Loucy (cell line): ENCODE results near the gene KIF24.
A peak's percentile ranks its signal among the peaks of the same experiment; 100 is the strongest.

Experiments
- H2AFZ ChIP-seq: fragments of 200-600 bp; sonication (generic); 2 replicates; pipeline ENCODE4 v1.6.0; 2016; ENCODE audit warnings: antibody characterized with exemption, mild to moderate bottlenecking, low read length, moderate library complexity
- H3F3A ChIP-seq: fragments of 200-600 bp; 2 replicates; pipeline ENCODE4 v1.6.0; 2016; ENCODE audit warnings: antibody characterized with exemption, low read depth, mild to moderate bottlenecking
- H3K27me3 ChIP-seq: fragments of 200-600 bp; sonication (generic); 2 replicates; pipeline ENCODE4 v1.6.1; 2014; ENCODE audit warnings: low read length, mild to moderate bottlenecking; ENCODE audit not compliant: insufficient read depth, poor library complexity, severe bottlenecking
- H3K36me3 ChIP-seq: fragments of 200-600 bp; sonication (generic); 2 replicates; pipeline ENCODE4 v1.6.1; 2016; ENCODE audit warnings: low read length; ENCODE audit not compliant: insufficient read depth
- H3K4me1 ChIP-seq: fragments of 200-600 bp; sonication (generic); 2 replicates; pipeline ENCODE4 v1.5.1; 2014; ENCODE audit warnings: low read length, mild to moderate bottlenecking; ENCODE audit not compliant: insufficient read depth, poor library complexity, severe bottlenecking
- H3K4me2 ChIP-seq: fragments of 200-600 bp; sonication (generic); 2 replicates; pipeline ENCODE4 v1.6.0; 2014; ENCODE audit warnings: antibody characterized with exemption, low read length, low read depth, mild to moderate bottlenecking; ENCODE audit not compliant: poor library complexity, severe bottlenecking
- H3K4me3 ChIP-seq: fragments of 200-600 bp; sonication (generic); 2 replicates; pipeline ENCODE4 v1.5.1; 2014; ENCODE audit warnings: low read length, mild to moderate bottlenecking, mixed read lengths; ENCODE audit not compliant: poor library complexity, severe bottlenecking
- H3K79me2 ChIP-seq: fragments of 200-600 bp; sonication (generic); 2 replicates; pipeline ENCODE4 v1.6.1; 2014; ENCODE audit warnings: low read length; ENCODE audit not compliant: insufficient read depth
- H3K9ac ChIP-seq: fragments of 200-600 bp; sonication (generic); 2 replicates; pipeline ENCODE4 v1.6.0; 2014; ENCODE audit warnings: mild to moderate bottlenecking, low read depth, low read length, moderate library complexity; ENCODE audit not compliant: poor library complexity, severe bottlenecking
- H3K9me2 ChIP-seq: fragments of 200-600 bp; sonication (generic); replicated peaks from 2 replicates; pipeline ENCODE4 v1.6.1; 2016; ENCODE audit warnings: low read depth, low read length, mixed read lengths
- H3K9me3 ChIP-seq: fragments of 200-600 bp; sonication (generic); 2 replicates; pipeline ENCODE4 v1.6.1; 2014; ENCODE audit warnings: mild to moderate bottlenecking, antibody characterized with exemption, low read length, low read depth; ENCODE audit not compliant: insufficient read depth
- H4K20me1 ChIP-seq: fragments of 200-600 bp; sonication (generic); 2 replicates; pipeline ENCODE4 v1.6.0; 2014; ENCODE audit warnings: antibody characterized with exemption, low read length, mild to moderate bottlenecking; ENCODE audit not compliant: insufficient read depth, poor library complexity, severe bottlenecking
- EZH2phosphoT487 ChIP-seq: fragments of 200-600 bp; IDR thresholded peaks from 2 replicates; pipeline ENCODE4 v1.6.1; 2018; ENCODE audit warnings: antibody characterized with exemption, mild to moderate bottlenecking, moderate library complexity, borderline replicate concordance
- TF ChIP-seq, protein P1 (sequence below): fragments of 200-600 bp; sonication (generic); conservative IDR thresholded peaks from 2 replicates; pipeline ENCODE4 v1.5.1; 2014; ENCODE audit warnings: mild to moderate bottlenecking, antibody characterized with exemption, low read length

The KIF24 gene

GRCh38 chr9:34328987-34329832 is at the start of gene KIF24, which contains the start of gene NUDT2:
Gene KIF24, minus strand, starts transcription at chr9:34329268. Its CDS starts 17,922 bp downstream, at chr9:34311346.
Gene NUDT2, plus strand, starts transcription at chr9:34329569. Its CDS starts 9,471 bp downstream, at chr9:34339040.
- H3F3A ChIP-seq = no peaks in the 10 kb centered on the region
- peak within 1 kb of the TSS; percentile 88 for H3K4me2 ChIP-seq
- H3K27me3 ChIP-seq = no peaks in the 10 kb centered on the region
- peak within 1 kb of the TSS; percentile 99 for H3K9ac ChIP-seq
- H3K9me2 ChIP-seq = no peaks in the 10 kb centered on the region
- H3K4me1 ChIP-seq = peaks cover 24% of the 10 kb centered on the region
- H3K4me3 ChIP-seq = peak within 1 kb of the TSS; percentile 98
- no peak for TF ChIP-seq EZH2phosphoT487
- TF ChIP-seq, protein P1, sequence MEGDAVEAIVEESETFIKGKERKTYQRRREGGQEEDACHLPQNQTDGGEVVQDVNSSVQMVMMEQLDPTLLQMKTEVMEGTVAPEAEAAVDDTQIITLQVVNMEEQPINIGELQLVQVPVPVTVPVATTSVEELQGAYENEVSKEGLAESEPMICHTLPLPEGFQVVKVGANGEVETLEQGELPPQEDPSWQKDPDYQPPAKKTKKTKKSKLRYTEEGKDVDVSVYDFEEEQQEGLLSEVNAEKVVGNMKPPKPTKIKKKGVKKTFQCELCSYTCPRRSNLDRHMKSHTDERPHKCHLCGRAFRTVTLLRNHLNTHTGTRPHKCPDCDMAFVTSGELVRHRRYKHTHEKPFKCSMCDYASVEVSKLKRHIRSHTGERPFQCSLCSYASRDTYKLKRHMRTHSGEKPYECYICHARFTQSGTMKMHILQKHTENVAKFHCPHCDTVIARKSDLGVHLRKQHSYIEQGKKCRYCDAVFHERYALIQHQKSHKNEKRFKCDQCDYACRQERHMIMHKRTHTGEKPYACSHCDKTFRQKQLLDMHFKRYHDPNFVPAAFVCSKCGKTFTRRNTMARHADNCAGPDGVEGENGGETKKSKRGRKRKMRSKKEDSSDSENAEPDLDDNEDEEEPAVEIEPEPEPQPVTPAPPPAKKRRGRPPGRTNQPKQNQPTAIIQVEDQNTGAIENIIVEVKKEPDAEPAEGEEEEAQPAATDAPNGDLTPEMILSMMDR = no peak
- no peaks in the 10 kb centered on the region for H3K36me3 ChIP-seq
- no peaks in the 10 kb centered on the region for H3K9me3 ChIP-seq
- H2AFZ ChIP-seq = peak within 1 kb of the TSS; percentile 95
- no peaks in the 10 kb centered on the region for H4K20me1 ChIP-seq
- peaks cover 57% of the 10 kb centered on the region for H3K79me2 ChIP-seq

GRCh38 chr9:34378376-34379060 is 49.5 kb upstream of the KIF24 start:
- no peaks in the 10 kb centered on the region for H3F3A ChIP-seq

DNA sequence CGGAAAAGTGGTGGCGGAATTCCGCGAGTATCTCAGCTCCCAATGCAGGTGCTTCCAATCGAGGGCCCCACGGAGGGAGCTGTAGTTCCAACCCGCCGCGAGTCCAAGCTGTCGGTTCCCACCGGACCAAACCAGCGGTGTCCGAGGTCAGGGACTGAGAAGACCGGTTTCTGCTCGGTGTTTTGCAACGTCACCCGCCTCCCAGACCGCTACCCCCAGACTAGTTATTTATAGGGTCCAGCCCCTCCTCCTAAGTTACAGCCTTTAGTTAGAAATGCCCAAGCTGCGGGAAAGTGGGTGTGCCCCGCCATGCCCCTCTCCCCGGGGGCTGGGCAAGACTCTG is 48.3 kb upstream of the KIF24 start:
- TF ChIP-seq EZH2phosphoT487 = no peak
- TF ChIP-seq, protein P1 = no peak

More at GRCh38 chr9:34378376-34379060, 49.5 kb upstream of the KIF24 start:
- Histone ChIP-seq H3K4me3 (no peak overlapping the region), H3K4me2 (peak overlapping the region; percentile 71), H3K9ac (no peak overlapping the region), H3K27me3 (no peaks in the 10 kb centered on the region), H3K9me3 (no peaks in the 10 kb centered on the region), H3K4me1 (peaks cover 25% of the 10 kb centered on the region), H2AFZ (no peak overlapping the region), H3K36me3 (no peaks in the 10 kb centered on the region), H4K20me1 (no peaks in the 10 kb centered on the region), H3K9me2 (no peaks in the 10 kb centered on the region), H3K79me2 (no peaks in the 10 kb centered on the region)
- TF ChIP-seq EZH2phosphoT487 = no peak
- TF ChIP-seq, protein P1 = no peak

More for the DNA sequence above, 48.3 kb upstream of the KIF24 start:
- Histone ChIP-seq H3K79me2 (no peaks in the 10 kb centered on the region), H3K9ac (peak overlapping the region; percentile 45), H2AFZ (peak overlapping the region; percentile 71), H3K9me3 (no peaks in the 10 kb centered on the region), H3K4me1 (peaks cover 25% of the 10 kb centered on the region), H3F3A (no peaks in the 10 kb centered on the region), H3K4me3 (peak overlapping the region; percentile 86), H3K27me3 (no peaks in the 10 kb centered on the region), H3K9me2 (no peaks in the 10 kb centered on the region), H3K4me2 (peak overlapping the region; percentile 77), H4K20me1 (no peaks in the 10 kb centered on the region), H3K36me3 (no peaks in the 10 kb centered on the region)
